KMS-11 (cell line): ENCODE results near the gene MAP3K5.

Experiments used
- H2AFZ ChIP-seq: fragments of 200-600 bp; sonication (generic); 2 replicates; pipeline ENCODE4 v1.6.1; 2016; ENCODE audit warnings: antibody characterized with exemption, mixed run types, low read depth
- H3K27ac ChIP-seq: fragments of 200-600 bp; sonication (generic); 2 replicates; pipeline ENCODE4 v1.6.1; 2016; ENCODE audit warnings: mild to moderate bottlenecking, mixed run types
- H3K27me3 ChIP-seq: fragments of 200-600 bp; sonication (generic); 2 replicates; pipeline ENCODE4 v1.6.1; 2017; ENCODE audit warnings: mild to moderate bottlenecking, low read depth, mixed run types, moderate library complexity; ENCODE audit not compliant: insufficient read depth
- H3K36me3 ChIP-seq: fragments of 200-600 bp; sonication (generic); 2 replicates; pipeline ENCODE4 v1.6.1; 2017; ENCODE audit warnings: mild to moderate bottlenecking, mixed run types; ENCODE audit not compliant: insufficient read depth
- H3K4me1 ChIP-seq: fragments of 200-600 bp; sonication (generic); 2 replicates; pipeline ENCODE4 v1.6.1; 2016; ENCODE audit warnings: mild to moderate bottlenecking, low read depth, mixed run types; ENCODE audit not compliant: poor library complexity, severe bottlenecking
- H3K4me2 ChIP-seq: fragments of 200-600 bp; sonication (generic); 2 replicates; pipeline ENCODE4 v1.7.0; 2016; ENCODE audit warnings: mild to moderate bottlenecking, mixed run types
- H3K4me3 ChIP-seq: fragments of 200-600 bp; sonication (generic); IDR thresholded peaks from 2 replicates; pipeline ENCODE4 v1.6.1; 2017; ENCODE audit warnings: low read depth, low read length, mixed read lengths; ENCODE audit not compliant: insufficient read depth
- H3K79me2 ChIP-seq: fragments of 200-600 bp; sonication (generic); 2 replicates; pipeline ENCODE4 v1.6.1; 2016; ENCODE audit warnings: low read depth, mixed run types; ENCODE audit not compliant: insufficient read depth
- H3K9ac ChIP-seq: fragments of 200-600 bp; sonication (generic); 2 replicates; pipeline ENCODE4 v1.6.1; 2016; ENCODE audit warnings: mild to moderate bottlenecking, mixed run types
- H4K20me1 ChIP-seq: fragments of 200-600 bp; sonication (generic); 2 replicates; pipeline ENCODE4 v1.6.1; 2016; ENCODE audit warnings: mild to moderate bottlenecking, mixed run types; ENCODE audit not compliant: insufficient read depth
- CTCF ChIP-seq: fragments of 200-600 bp; sonication (generic); conservative IDR thresholded peaks from 2 replicates; pipeline ENCODE4 v1.6.1; 2017; ENCODE audit warnings: low read depth, mild to moderate bottlenecking, antibody characterized with exemption, low read length, moderate library complexity, mixed read lengths

The MAP3K5 gene

GRCh38 chr6:136703331-136703865 lies 88.9 kb downstream of the MAP3K5 start:
- Histone ChIP-seq H2AFZ (no peak overlapping the region), H3K4me1 (peaks cover under 1% of the 10 kb centered on the region), H4K20me1 (no peaks in the 10 kb centered on the region), H3K36me3 (no peaks in the 10 kb centered on the region), H3K27ac (no peak overlapping the region), H3K27me3 (no peaks in the 10 kb centered on the region), H3K4me3 (no peak overlapping the region), H3K79me2 (no peaks in the 10 kb centered on the region), H3K9ac (no peak overlapping the region), H3K4me2 (no peak overlapping the region)
- no peak for TF ChIP-seq CTCF

- Histone ChIP-seq H3K36me3 (no peaks in the 10 kb centered on the region), H4K20me1 (no peaks in the 10 kb centered on the region), H3K4me3 (no peak overlapping the region), H3K27ac (no peak overlapping the region), H3K79me2 (no peaks in the 10 kb centered on the region), H3K9ac (no peak overlapping the region), H3K27me3 (no peaks in the 10 kb centered on the region), H3K4me2 (no peak overlapping the region), H2AFZ (no peak overlapping the region), H3K4me1 (peaks cover 24% of the 10 kb centered on the region)
- no peak for TF ChIP-seq CTCF
These were observed 91.2 kb downstream of the MAP3K5 start for GRCh38 chr6:136701045-136701444.

GRCh38 chr6:136699358-136699757 lies 92.9 kb downstream of the MAP3K5 start:
- no peaks in the 10 kb centered on the region for H3K36me3 ChIP-seq
- H2AFZ ChIP-seq, result no peak overlapping the region
- no peaks in the 10 kb centered on the region for H3K79me2 ChIP-seq
- H3K27me3 ChIP-seq, result no peaks in the 10 kb centered on the region
- no peak overlapping the region for H3K9ac ChIP-seq
- no peaks in the 10 kb centered on the region for H4K20me1 ChIP-seq
- H3K4me3 ChIP-seq, result no peak overlapping the region
- H3K4me2 ChIP-seq, result no peak overlapping the region
- peaks cover 32% of the 10 kb centered on the region for H3K4me1 ChIP-seq
- TF ChIP-seq CTCF, result no peak
- H3K27ac ChIP-seq, result no peak overlapping the region

GRCh38 chr6:136696783-136697364 lies 95.4 kb downstream of the MAP3K5 start:
- TF ChIP-seq CTCF, result no peak
- no peaks in the 10 kb centered on the region for H3K27me3 ChIP-seq
- no peaks in the 10 kb centered on the region for H3K36me3 ChIP-seq
- no peaks in the 10 kb centered on the region for H4K20me1 ChIP-seq
- peaks cover 32% of the 10 kb centered on the region for H3K4me1 ChIP-seq
- H3K79me2 ChIP-seq, result no peaks in the 10 kb centered on the region
- H3K4me3 ChIP-seq, result no peak overlapping the region
- H3K9ac ChIP-seq, result no peak overlapping the region
- H3K4me2 ChIP-seq, result peak overlapping the region; percentile 52; the same call in 1 of the 2 replicates
- peak overlapping the region; percentile 1; the same call in 1 of the 2 replicates for H3K27ac ChIP-seq
- no peak overlapping the region for H2AFZ ChIP-seq
